ENCODE results near the gene UCHL5. TPM values are rescaled to one million over a fixed set of nuclear protein-coding genes. Genes with fewer than 3 reads are reported as not detected.

Gene UCHL5
- total and polyA plus RNA-seq, 2 donors (not counting 3 experiments of a cell fraction or from before 2014, with no cell fraction given), result 9.8 to 45.6 TPM

DNA sequence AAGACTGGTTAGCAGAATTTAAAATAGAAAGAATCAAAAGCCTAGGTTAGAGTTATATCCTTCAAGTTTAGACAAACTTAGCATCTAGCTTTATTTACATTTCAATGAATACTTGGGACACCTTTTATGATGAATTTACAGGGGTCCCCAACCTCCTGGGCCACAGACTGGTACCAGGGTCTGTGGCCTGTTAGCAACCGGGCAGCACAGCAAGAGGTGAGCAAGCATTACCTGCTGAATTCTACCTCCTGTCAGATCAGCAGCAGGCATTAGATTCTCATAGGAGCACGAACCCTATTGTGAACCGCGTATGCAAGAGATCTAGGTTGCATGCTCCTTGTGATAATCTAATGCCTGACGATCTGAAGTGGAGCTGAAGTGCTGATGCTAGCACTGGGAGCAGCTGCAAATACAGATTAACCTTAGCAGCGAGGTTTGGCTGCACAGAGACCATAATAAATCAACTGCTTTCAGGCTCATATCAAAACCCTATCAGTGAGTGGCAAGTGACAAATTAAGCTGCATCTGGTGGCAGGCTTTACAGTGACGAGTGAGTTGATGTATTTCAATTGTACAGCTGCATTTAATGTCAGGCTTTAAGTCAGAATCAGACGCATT, 82.0 kb downstream of the UCHL5 start:
- ChIA-PET POLR2A (no interaction called here), CTCF (interaction anchor here (1.1 kb wide), 1 partner anchor 10 kb away, joined by 3 read pairs; no protein-coding TSS in a partner anchor)
- H3K27me3 ChIP-seq (ENCODE audit: control insufficient read depth in 2 of 2, insufficient read depth in 2 of 2, low read length in 2 of 2), result no peaks in the 10 kb centered on the region
- dilution Hi-C loops (cut with MboI; ENCODE audit: extremely low pct_ligation_motif_present, low sequenced_read_pairs), result no loop called here
- no peak for TF ChIP-seq FOS (IDR thresholded peaks at IDR 0.05; ENCODE audit: borderline replicate concordance, insufficient read depth, low read length)
- no peak for TF ChIP-seq EZH2 (IDR thresholded peaks at IDR 0.05; ENCODE audit: borderline replicate concordance, low read depth, low read length, severe bottlenecking)
- no peak for TF ChIP-seq JUN (IDR thresholded peaks at IDR 0.05; ENCODE audit: borderline replicate concordance, insufficient read depth, insufficient read length, low read depth)
- no peak for TF ChIP-seq GATA2 (IDR thresholded peaks at IDR 0.05; ENCODE audit: insufficient read depth, insufficient read length, low read depth, low read length)
- TF ChIP-seq POLR2AphosphoS5 (IDR thresholded peaks at IDR 0.05; ENCODE audit: insufficient read depth, low read depth, low read length), result no peak
- TF ChIP-seq MYC (IDR thresholded peaks at IDR 0.05; ENCODE audit: low read depth, low read length), result no peak
- TF ChIP-seq MAX (IDR thresholded peaks at IDR 0.05; ENCODE audit: insufficient read depth, insufficient read length), result no peak
- TF ChIP-seq POLR2A (IDR thresholded peaks at IDR 0.05; ENCODE audit: low read depth, low read length), result no peak
- TF ChIP-seq CTCF (IDR thresholded peaks at IDR 0.05; ENCODE audit: extremely low read depth in 1 of 2, insufficient read depth in 1 of 2, low read depth in 1 of 2, low read length in 2 of 2), result no peak
- no TSS peak for BruUV-seq (replicated peaks)
- no peaks in the 10 kb centered on the region for H3K4me1 ChIP-seq (ENCODE audit: control insufficient read depth, extremely low read depth, insufficient read depth, low read length)
- no peak overlapping the region for H3K9ac ChIP-seq (replicated peaks; ENCODE audit: extremely low read depth, insufficient read depth, low read length)
- DNase-seq (ENCODE audit: low read depth, low spot score) (no peak), FAIRE-seq (no peak)
- no peaks in the 10 kb centered on the region for H4K20me1 ChIP-seq (replicated peaks; ENCODE audit: control insufficient read depth, extremely low read depth, insufficient read depth, low read length)
- no peak overlapping the region for H3K4me3 ChIP-seq (replicated peaks in 1 of 3; ENCODE audit: insufficient read depth in 1 of 3, low read depth in 1 of 3, low read length in 3 of 3)
- H3K27ac ChIP-seq (ENCODE audit: insufficient read depth, low read depth, low read length), result no peak overlapping the region
- no peaks in the 10 kb centered on the region for H3K36me3 ChIP-seq (ENCODE audit: control insufficient read depth in 2 of 2, extremely low read depth in 1 of 2, insufficient read depth in 2 of 2, low read length in 2 of 2)
- intact Hi-C loops (cut with micrococcal nuclease), result no loop called here
- H3K9me3 ChIP-seq (replicated peaks; ENCODE audit: control insufficient read depth, insufficient read depth, low read length), result no peaks in the 10 kb centered on the region
- no peak overlapping the region for H3K4me2 ChIP-seq (ENCODE audit: insufficient read depth, low read length)
- H2AFZ ChIP-seq (ENCODE audit: low read depth, low read length), result no peak overlapping the region
- H3K79me2 ChIP-seq (ENCODE audit: control insufficient read depth, insufficient read depth, low read length), result no peaks in the 10 kb centered on the region
- H3K9me1 ChIP-seq (replicated peaks; ENCODE audit: control insufficient read depth, extremely low read depth, insufficient read depth, low read length), result no peaks in the 10 kb centered on the region

All from endothelial cell of umbilical vein (primary cell).